HCT116 (cell line): ENCODE measurements around the gene PHF21B.

Experiments used
- POLR2A ChIP-seq: IDR thresholded peaks from 2 replicates; pipeline ENCODE4 v1.7.0; 2011; ENCODE audit warnings: borderline replicate concordance; ENCODE audit not compliant: insufficient read depth, insufficient read length; ENCODE audit errors: extremely low read depth
- POLR2AphosphoS5 ChIP-seq: IDR thresholded peaks from 2 replicates; pipeline ENCODE4 v1.6.1; 2011; ENCODE audit warnings: mild to moderate bottlenecking, low read depth, low read length, moderate library complexity
- RAD21 ChIP-seq: IDR thresholded peaks from 2 replicates; pipeline ENCODE4 v1.6.1; 2012; ENCODE audit warnings: low read depth, mild to moderate bottlenecking
- SIN3A ChIP-seq: IDR thresholded peaks from 2 replicates; pipeline ENCODE4 v1.6.1; 2012; ENCODE audit warnings: low read depth
- SRF ChIP-seq: IDR thresholded peaks from 2 replicates; pipeline ENCODE4 v1.6.1; 2012; ENCODE audit warnings: low read depth
- TCF7L2 ChIP-seq: IDR thresholded peaks from 2 replicates; pipeline ENCODE4 v1.7.0; 2011; ENCODE audit warnings: borderline replicate concordance, inconsistent platforms; ENCODE audit not compliant: insufficient read depth, insufficient read length; ENCODE audit errors: extremely low read depth
- YY1 ChIP-seq: IDR thresholded peaks from 2 replicates; pipeline ENCODE4 v1.6.1; 2011; ENCODE audit warnings: low read length, low read depth, moderate library complexity, mild to moderate bottlenecking; ENCODE audit not compliant: insufficient replicate concordance; ENCODE audit errors: extremely low read depth
- TF ChIP-seq, protein P1 (sequence below), 3 experiments: fragments of 200-600 bp in 1 of 3; sonication (generic) in 1 of 3; IDR thresholded peaks in 2 of 3; conservative IDR thresholded peaks in 1 of 3; 2 replicates each; pipeline ENCODE4 v1.5.1; 2012 to 2017; ENCODE audit warnings: low read depth in 2 of 3, low read length in 2 of 3, antibody characterized with exemption in 1 of 3, borderline replicate concordance in 1 of 3, control low read depth in 1 of 3, mild to moderate bottlenecking in 1 of 3, mixed read lengths in 1 of 3, mixed run types in 1 of 3, moderate library complexity in 1 of 3; ENCODE audit not compliant: insufficient read depth in 1 of 3

DNA sequence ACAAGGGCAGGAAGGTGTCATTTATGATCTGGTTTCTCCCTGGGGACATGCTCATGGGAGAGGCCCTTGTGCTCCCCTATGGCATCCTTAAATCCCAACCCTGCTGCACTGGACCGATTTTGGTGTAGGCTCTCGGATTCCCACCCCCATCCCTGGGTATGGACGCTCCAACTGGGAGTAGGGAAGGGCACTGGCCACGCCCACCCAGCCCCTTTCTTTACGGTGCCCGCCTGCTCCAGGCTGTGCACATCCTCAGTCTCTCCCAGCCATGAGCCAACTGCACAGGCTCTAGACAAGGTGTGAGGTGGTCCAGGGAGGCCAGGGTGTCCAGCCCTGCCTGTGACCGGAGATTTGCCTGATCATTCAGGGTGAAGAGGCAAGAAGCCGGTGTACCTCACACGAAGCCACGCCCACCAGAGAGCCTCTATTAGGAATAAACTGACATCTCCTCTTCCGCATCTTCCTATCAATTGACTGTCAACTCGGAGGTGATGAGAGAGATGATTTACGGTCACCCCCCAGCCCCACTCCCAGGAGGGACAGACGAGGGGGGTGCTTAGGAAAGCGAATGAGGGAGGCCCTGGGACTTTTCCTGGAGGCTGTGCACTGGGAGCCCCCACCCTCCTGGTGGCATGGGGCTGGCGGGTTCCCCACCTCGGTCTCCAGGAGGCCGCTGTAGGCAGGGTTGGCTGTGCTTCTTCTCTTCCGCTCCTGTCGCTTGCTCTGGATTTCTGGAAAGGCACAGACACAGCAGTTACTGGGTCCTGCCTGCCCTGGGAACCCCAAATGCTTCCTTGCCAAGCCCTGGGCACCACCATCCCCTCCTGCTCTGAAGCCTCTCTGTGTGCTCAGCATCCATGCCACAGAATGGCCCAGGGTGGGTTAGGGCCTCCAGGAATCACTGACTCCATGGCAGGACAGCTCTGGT lies 116.7 kb downstream of the PHF21B start:
- TF ChIP-seq SIN3A (no peak), TCF7L2 (no peak), POLR2AphosphoS5 (no peak), YY1 (no peak), SRF (no peak), RAD21 (no peak), POLR2A (no peak)
- TF ChIP-seq, protein P1, sequence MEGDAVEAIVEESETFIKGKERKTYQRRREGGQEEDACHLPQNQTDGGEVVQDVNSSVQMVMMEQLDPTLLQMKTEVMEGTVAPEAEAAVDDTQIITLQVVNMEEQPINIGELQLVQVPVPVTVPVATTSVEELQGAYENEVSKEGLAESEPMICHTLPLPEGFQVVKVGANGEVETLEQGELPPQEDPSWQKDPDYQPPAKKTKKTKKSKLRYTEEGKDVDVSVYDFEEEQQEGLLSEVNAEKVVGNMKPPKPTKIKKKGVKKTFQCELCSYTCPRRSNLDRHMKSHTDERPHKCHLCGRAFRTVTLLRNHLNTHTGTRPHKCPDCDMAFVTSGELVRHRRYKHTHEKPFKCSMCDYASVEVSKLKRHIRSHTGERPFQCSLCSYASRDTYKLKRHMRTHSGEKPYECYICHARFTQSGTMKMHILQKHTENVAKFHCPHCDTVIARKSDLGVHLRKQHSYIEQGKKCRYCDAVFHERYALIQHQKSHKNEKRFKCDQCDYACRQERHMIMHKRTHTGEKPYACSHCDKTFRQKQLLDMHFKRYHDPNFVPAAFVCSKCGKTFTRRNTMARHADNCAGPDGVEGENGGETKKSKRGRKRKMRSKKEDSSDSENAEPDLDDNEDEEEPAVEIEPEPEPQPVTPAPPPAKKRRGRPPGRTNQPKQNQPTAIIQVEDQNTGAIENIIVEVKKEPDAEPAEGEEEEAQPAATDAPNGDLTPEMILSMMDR (IDR thresholded peaks at IDR 0.05 in 2 of 3, conservative IDR thresholded peaks at IDR 0.05 in 1 of 3; ENCODE audit: borderline replicate concordance in 1 of 3, insufficient read depth in 1 of 3, low read depth in 2 of 3, low read length in 2 of 3): no peak
